Measurements from ENCODE around the gene LIFR.

DNA sequence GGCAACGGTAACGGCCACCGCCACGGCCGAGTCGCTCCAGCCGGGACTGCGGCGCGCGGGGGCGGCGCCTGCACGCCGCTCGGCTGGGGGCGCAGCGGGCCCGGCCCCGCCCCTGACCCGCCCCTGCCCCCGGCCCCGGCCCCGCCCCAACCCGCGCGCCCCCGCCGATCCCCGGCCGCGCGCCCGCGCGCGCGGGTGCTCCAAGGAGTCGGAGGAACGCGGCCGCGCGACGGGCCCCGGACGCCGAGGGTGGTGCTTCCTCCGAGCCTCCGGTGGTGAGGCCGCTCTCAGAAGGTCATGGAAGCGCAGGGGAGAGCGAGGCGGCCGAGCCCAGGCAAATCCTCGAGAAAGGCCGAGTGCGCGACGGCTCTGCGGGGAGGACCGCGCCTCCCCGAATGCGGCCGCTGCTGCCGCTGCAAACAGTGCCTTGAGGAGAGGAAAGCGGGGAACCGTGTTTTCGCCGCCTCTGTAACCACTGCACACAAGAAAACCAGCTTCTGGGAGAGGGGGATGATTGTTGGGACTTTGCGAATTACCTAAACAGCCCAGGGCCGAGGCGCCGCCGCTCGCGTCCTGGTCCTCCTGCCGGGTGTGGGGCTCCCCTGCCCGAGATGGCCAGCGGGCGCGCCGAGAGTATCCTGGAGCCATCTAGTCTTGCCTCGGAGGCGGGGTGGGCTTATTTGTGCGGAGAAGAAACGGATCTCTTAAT lies at the start of gene LIFR:
- peak; percentile 72 for TF ChIP-seq POLR2AphosphoS5 (IDR thresholded peaks at IDR 0.05)
- TF ChIP-seq, protein P1, sequence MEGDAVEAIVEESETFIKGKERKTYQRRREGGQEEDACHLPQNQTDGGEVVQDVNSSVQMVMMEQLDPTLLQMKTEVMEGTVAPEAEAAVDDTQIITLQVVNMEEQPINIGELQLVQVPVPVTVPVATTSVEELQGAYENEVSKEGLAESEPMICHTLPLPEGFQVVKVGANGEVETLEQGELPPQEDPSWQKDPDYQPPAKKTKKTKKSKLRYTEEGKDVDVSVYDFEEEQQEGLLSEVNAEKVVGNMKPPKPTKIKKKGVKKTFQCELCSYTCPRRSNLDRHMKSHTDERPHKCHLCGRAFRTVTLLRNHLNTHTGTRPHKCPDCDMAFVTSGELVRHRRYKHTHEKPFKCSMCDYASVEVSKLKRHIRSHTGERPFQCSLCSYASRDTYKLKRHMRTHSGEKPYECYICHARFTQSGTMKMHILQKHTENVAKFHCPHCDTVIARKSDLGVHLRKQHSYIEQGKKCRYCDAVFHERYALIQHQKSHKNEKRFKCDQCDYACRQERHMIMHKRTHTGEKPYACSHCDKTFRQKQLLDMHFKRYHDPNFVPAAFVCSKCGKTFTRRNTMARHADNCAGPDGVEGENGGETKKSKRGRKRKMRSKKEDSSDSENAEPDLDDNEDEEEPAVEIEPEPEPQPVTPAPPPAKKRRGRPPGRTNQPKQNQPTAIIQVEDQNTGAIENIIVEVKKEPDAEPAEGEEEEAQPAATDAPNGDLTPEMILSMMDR (IDR thresholded peaks at IDR 0.05): no peak

All from prostate gland (tissue), 2 donors.